ENCODE data around the gene ACTR1A.

DNA sequence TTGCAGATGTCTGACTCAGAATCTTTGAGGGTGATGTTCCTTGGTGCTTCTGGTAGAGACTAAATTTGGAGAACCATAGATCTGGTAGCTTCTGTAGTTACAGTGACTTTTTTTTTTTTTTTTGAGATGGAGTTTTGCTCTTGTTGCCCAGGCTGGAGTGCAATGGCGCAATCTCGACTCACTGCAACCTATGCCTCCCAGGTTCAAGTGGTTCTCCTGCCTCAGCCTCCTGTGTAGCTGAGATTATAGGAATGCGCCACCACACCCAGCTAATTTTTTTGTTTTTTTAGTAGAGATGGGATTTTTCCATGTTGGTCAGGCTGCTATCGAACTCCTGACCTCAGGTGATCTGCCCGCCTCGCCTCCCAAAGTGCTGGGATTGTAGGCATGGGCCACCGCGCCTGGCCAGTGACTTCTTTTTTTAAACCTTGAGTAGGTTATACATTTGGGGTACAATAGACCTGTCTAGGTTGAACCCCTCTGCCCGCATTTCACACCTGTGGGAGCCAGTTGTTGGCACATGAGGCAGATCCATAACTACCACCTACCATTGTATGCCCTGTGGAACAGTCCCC is 48.2 kb upstream of the ACTR1A start:
- no peak for TF ChIP-seq FOXM1 (IDR thresholded peaks at IDR 0.05; ENCODE audit: borderline replicate concordance)
- TF ChIP-seq SUZ12 (IDR thresholded peaks at IDR 0.05), result no peak
- TF ChIP-seq SP1 (IDR thresholded peaks at IDR 0.05), result no peak
- TF ChIP-seq FOXK2 (IDR thresholded peaks at IDR 0.05), result no peak
- no peak for TF ChIP-seq FOXA1 (IDR thresholded peaks at IDR 0.05)
- no peak for TF ChIP-seq BHLHE40 (IDR thresholded peaks at IDR 0.05; ENCODE audit: borderline replicate concordance)
- TF ChIP-seq, protein P1, sequence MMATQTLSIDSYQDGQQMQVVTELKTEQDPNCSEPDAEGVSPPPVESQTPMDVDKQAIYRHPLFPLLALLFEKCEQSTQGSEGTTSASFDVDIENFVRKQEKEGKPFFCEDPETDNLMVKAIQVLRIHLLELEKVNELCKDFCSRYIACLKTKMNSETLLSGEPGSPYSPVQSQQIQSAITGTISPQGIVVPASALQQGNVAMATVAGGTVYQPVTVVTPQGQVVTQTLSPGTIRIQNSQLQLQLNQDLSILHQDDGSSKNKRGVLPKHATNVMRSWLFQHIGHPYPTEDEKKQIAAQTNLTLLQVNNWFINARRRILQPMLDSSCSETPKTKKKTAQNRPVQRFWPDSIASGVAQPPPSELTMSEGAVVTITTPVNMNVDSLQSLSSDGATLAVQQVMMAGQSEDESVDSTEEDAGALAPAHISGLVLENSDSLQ (IDR thresholded peaks at IDR 0.05), result no peak

Data from HEK293T (cell line).